ENCODE measurements around the gene SNPH.
"Not testable (repeated sequence)": the region's sequence is repeated elsewhere in the genome, so short reads cannot be mapped to it uniquely, and the experiment has no call there.

Gene SNPH

GRCh38 chr20:1338096-1338495 is 72.0 kb downstream of the SNPH start:
- no peak for DNase-seq (ENCODE audit: low read depth)

- no peak for DNase-seq (ENCODE audit: low read depth)
Observed at GRCh38 chr20:1338801-1339200, 72.7 kb downstream of the SNPH start.

- no peak for DNase-seq (ENCODE audit: low read depth)
Observed at GRCh38 chr20:1341561-1342265, 75.6 kb downstream of the SNPH start.

- DNase-seq (ENCODE audit: low read depth): not testable (repeated sequence)
Observed at GRCh38 chr20:1343446-1344124, 77.5 kb downstream of the SNPH start.

GRCh38 chr20:1345030-1345755 is 79.1 kb downstream of the SNPH start:
- no peak for DNase-seq (ENCODE audit: low read depth)

GRCh38 chr20:1345756-1346093 is 79.6 kb downstream of the SNPH start:
- no peak for DNase-seq (ENCODE audit: low read depth)

GRCh38 chr20:1346315-1346969 is 80.3 kb downstream of the SNPH start:
- no peak for DNase-seq (ENCODE audit: low read depth)

- DNase-seq (ENCODE audit: low read depth): no peak
Observed at GRCh38 chr20:1353956-1354355, 87.9 kb downstream of the SNPH start.

GRCh38 chr20:1357921-1358671 is 92.0 kb downstream of the SNPH start:
- no peak for DNase-seq (ENCODE audit: low read depth)
